K562 (cell line): ENCODE data around the gene FBXO9. TPM values are rescaled to one million over a fixed set of nuclear protein-coding genes. Genes with fewer than 3 reads are reported as not detected.

Experiments
- ATAC-seq: fragments of 200-7000 bp; cut with Tn5 transposase; 3 replicates; pipeline ENCODE4 v1.9.1; 2020; ENCODE audit warnings: moderate library complexity
- BruUV-seq: library from RNA; stranded (reverse); fragments of 400-500 nt; replicated peaks from 2 replicates; lab custom pipeline; 2021; lab: Mats Ljungman, UMichigan
- CTCF ChIA-PET: fragments of 300-600 bp; formaldehyde crosslinking; extraction: SDS; loops from one replicate; lab custom pipeline; 2021; ENCODE audit warnings: low intra/inter-chr PET ratio; lab: Yijun Ruan, JAX
- POLR2A ChIA-PET: fragments of 300-600, 350-650 bp; sonication (Branson Sonifier 250); formaldehyde crosslinking; extraction: SDS; loops from one replicate; lab custom pipeline; 2021; ENCODE audit warnings: antibody characterized with exemption, inconsistent platforms; lab: Yijun Ruan, JAX
- DNase-seq, 4 experiments: peaks; one replicate each; pipeline versions ENCODE4 v3.0.0 to v3.0.0-alpha.2; 2011 to 2018; ENCODE audit warnings: low spot score in 3 of 4, mixed read lengths in 3 of 4; ENCODE audit errors: extremely low read depth in 1 of 4
- FAIRE-seq: peaks from 2 replicates; lab custom pipeline; 2011; peaks lifted over from hg19 to GRCh38; lab: Jason Lieb, UNC
- H2AFZ ChIP-seq: 2 replicates; pipeline ENCODE4 v1.6.0; 2011; ENCODE audit warnings: low read depth, low read length, control low read depth, inconsistent platforms
- H3K27ac ChIP-seq: fragments of 200-600 bp; 3 replicates; pipeline ENCODE4 v1.8.0; 2011; ENCODE audit warnings: low read depth, mild to moderate bottlenecking, control low read depth, inconsistent platforms, low read length, moderate library complexity, mixed read lengths; ENCODE audit errors: extremely low read depth
- H3K27me3 ChIP-seq, 2 experiments: fragments of 300-600 bp in 1 of 2; 2 replicates in 1 of 2; 3 replicates in 1 of 2; pipeline versions ENCODE4 v1.6.0 to v1.8.0; 2011; ENCODE audit warnings: inconsistent platforms in 2 of 2, low read length in 2 of 2, mild to moderate bottlenecking in 1 of 2, mixed read lengths in 1 of 2, moderate library complexity in 1 of 2; ENCODE audit not compliant: control insufficient read depth in 2 of 2, insufficient read depth in 2 of 2
- H3K36me3 ChIP-seq: fragments of 300-600 bp; 3 replicates; pipeline ENCODE4 v1.8.0; 2011; ENCODE audit warnings: mild to moderate bottlenecking, low read length, inconsistent platforms; ENCODE audit not compliant: control insufficient read depth, insufficient read depth
- H3K4me1 ChIP-seq, 2 experiments: fragments of 200-600 bp in 1 of 2; replicated peaks in 1 of 2; 2 replicates in 1 of 2; 3 replicates in 1 of 2; pipeline versions ENCODE4 v1.5.1 to v1.8.0; 2011; ENCODE audit warnings: inconsistent platforms in 2 of 2, low read length in 2 of 2, mild to moderate bottlenecking in 1 of 2, mixed read lengths in 1 of 2, moderate library complexity in 1 of 2; ENCODE audit not compliant: control insufficient read depth in 2 of 2, insufficient read depth in 2 of 2
- H3K4me2 ChIP-seq: 2 replicates; pipeline ENCODE4 v1.6.1; 2011; ENCODE audit warnings: low read length, control low read depth, inconsistent platforms, mixed read lengths; ENCODE audit not compliant: insufficient read depth
- H3K4me3 ChIP-seq: fragments of 200-600 bp; sonication (generic), shearing (Covaris generic); 2 replicates; pipeline ENCODE4 v1.5.1; 2016; ENCODE audit warnings: control low read depth, inconsistent platforms
- H3K79me2 ChIP-seq: fragments of 200-600 bp; 3 replicates; pipeline ENCODE4 v1.8.0; 2011; ENCODE audit warnings: low read length, inconsistent platforms; ENCODE audit not compliant: control insufficient read depth, insufficient read depth
- H3K9ac ChIP-seq, 2 experiments: 2 replicates each; pipeline versions ENCODE4 v1.6.0 to v1.6.1; 2011; ENCODE audit warnings: low read depth in 2 of 2, low read length in 2 of 2, control low read depth in 1 of 2, inconsistent platforms in 1 of 2, mild to moderate bottlenecking in 1 of 2, mixed read lengths in 1 of 2; ENCODE audit not compliant: insufficient read depth in 1 of 2
- H3K9me1 ChIP-seq: one replicate; pipeline ENCODE4 v1.6.0; 2011; ENCODE audit warnings: inconsistent platforms, mild to moderate bottlenecking, low read length, moderate library complexity; ENCODE audit not compliant: control insufficient read depth, insufficient read depth
- H3K9me3 ChIP-seq: replicated peaks from 2 replicates; pipeline ENCODE4 v1.5.1; 2011; ENCODE audit warnings: low read depth, low read length, inconsistent platforms; ENCODE audit not compliant: control insufficient read depth, insufficient read depth
- H4K20me1 ChIP-seq: replicated peaks from 2 replicates; pipeline ENCODE4 v1.6.1; 2011; ENCODE audit warnings: low read length, inconsistent platforms, mixed read lengths; ENCODE audit not compliant: control insufficient read depth, insufficient read depth
- C11orf30 ChIP-seq: fragments of 450-650 bp; IDR thresholded peaks from 2 replicates; pipeline ENCODE4 v1.6.1; 2016; ENCODE audit warnings: low read depth, mild to moderate bottlenecking
- CEBPZ ChIP-seq: fragments of 150-350 bp; IDR thresholded peaks from 2 replicates; pipeline ENCODE4 v1.6.1; 2014; ENCODE audit warnings: low read depth, mild to moderate bottlenecking, low read length, borderline replicate concordance
- CTBP1 ChIP-seq: fragments of 450-650 bp; IDR thresholded peaks from 2 replicates; pipeline ENCODE4 v1.6.1; 2016; ENCODE audit warnings: borderline replicate concordance
- ETV6 ChIP-seq, 3 experiments: fragments of 150-350 bp in 1 of 3; sonication (generic) in 1 of 3; formaldehyde crosslinking in 1 of 3; IDR thresholded peaks; 2 replicates each; pipeline versions ENCODE4 v1.6.1 to v1.8.0; 2014 to 2022; ENCODE audit warnings: borderline replicate concordance in 2 of 3, low read depth in 2 of 3, antibody characterized with exemption in 1 of 3, low read length in 1 of 3, mild to moderate bottlenecking in 1 of 3, missing genetic modification reagents in 1 of 3
- GTF2E2 ChIP-seq: fragments of 200-800 bp; sonication (Bioruptor generic); IDR thresholded peaks from 2 replicates; pipeline ENCODE4 v1.6.1; 2016; ENCODE audit warnings: missing genetic modification characterization, missing compliant biosample characterization
- HDAC8 ChIP-seq: fragments of 450-650 bp; IDR thresholded peaks from 2 replicates; pipeline ENCODE4 v1.6.1; 2016; ENCODE audit warnings: mild to moderate bottlenecking, missing genetic modification characterization, moderate library complexity, missing compliant biosample characterization
- KDM5B ChIP-seq: fragments of 200-600 bp; sonication (generic); IDR thresholded peaks from 2 replicates; pipeline ENCODE4 v1.6.1; 2012; ENCODE audit warnings: low read depth, mild to moderate bottlenecking, moderate library complexity, low read length, control low read depth, inconsistent platforms; ENCODE audit not compliant: insufficient replicate concordance
- KLF13 ChIP-seq: fragments of 450-650 bp; IDR thresholded peaks from 2 replicates; pipeline ENCODE4 v1.6.1; 2016; ENCODE audit warnings: missing genetic modification characterization, low read depth, mild to moderate bottlenecking, missing compliant biosample characterization, moderate library complexity, borderline replicate concordance
- MAFF ChIP-seq: IDR thresholded peaks from 2 replicates; pipeline ENCODE4 v1.6.1; 2012; ENCODE audit warnings: low read length, improper control_type of control experiment
- MAFG ChIP-seq: fragments of 450-650 bp; conservative IDR thresholded peaks from 2 replicates; pipeline ENCODE4 v1.6.1; 2016; ENCODE audit warnings: missing genetic modification characterization, missing compliant biosample characterization
- MAFK ChIP-seq: IDR thresholded peaks from 2 replicates; pipeline ENCODE4 v1.6.1; 2011; ENCODE audit warnings: low read length, improper control_type of control experiment
- MEF2A ChIP-seq: IDR thresholded peaks from 2 replicates; pipeline ENCODE4 v1.6.1; 2011; ENCODE audit warnings: low read depth, mild to moderate bottlenecking, low read length, moderate library complexity; ENCODE audit not compliant: control insufficient read depth
- PTRF ChIP-seq: fragments of 450-650 bp; IDR thresholded peaks from 2 replicates; pipeline ENCODE4 v1.6.1; 2016; ENCODE audit warnings: mild to moderate bottlenecking, missing genetic modification characterization, missing compliant biosample characterization
- SMARCB1 ChIP-seq: IDR thresholded peaks from 2 replicates; pipeline ENCODE4 v1.6.1; 2011; ENCODE audit warnings: improper control_type of control experiment, low read depth; ENCODE audit not compliant: insufficient read length
- SMARCC2 ChIP-seq: fragments of 450-650 bp; IDR thresholded peaks from 2 replicates; pipeline ENCODE4 v1.6.1; 2017; ENCODE audit warnings: antibody characterized with exemption, moderate library complexity, mild to moderate bottlenecking, low read depth
- SNIP1 ChIP-seq: fragments of 450-650 bp; IDR thresholded peaks from 2 replicates; pipeline ENCODE4 v1.7.1; 2017; ENCODE audit warnings: low read depth, mild to moderate bottlenecking
- ZNF140 ChIP-seq: fragments of 250-450 bp; sonication (Bioruptor Pico); IDR thresholded peaks from 2 replicates; pipeline ENCODE4 v1.8.0; 2021; ENCODE audit warnings: moderate library complexity, mild to moderate bottlenecking, inconsistent platforms
- ZNF316 ChIP-seq: fragments of 450-650 bp; IDR thresholded peaks from 2 replicates; pipeline ENCODE4 v1.6.1; 2016
- ZZZ3 ChIP-seq: fragments of 450-650 bp; IDR thresholded peaks from 2 replicates; pipeline ENCODE4 v1.6.1; 2016; ENCODE audit warnings: antibody characterized with exemption, mild to moderate bottlenecking, moderate library complexity
- WGBS: fragments of 100-300 bp; shearing (Covaris generic); methylation state at CpG from one replicate; pipeline ENCODE4 v1.1.6; 2016; ENCODE audit warnings: low coverage, mixed read lengths; ENCODE audit not compliant: insufficient coverage; ENCODE audit errors: missing lambda C conversion rate; 5-methylcytosine and 5-hydroxymethylcytosine counted together
- in situ Hi-C: fragments of 300-500 bp; cut with MboI; formaldehyde crosslinking; loops from 4 replicates; pipeline ENCODE4 v1.15.0; 2018; ENCODE audit warnings: inconsistent platforms, mixed read lengths
- intact Hi-C: fragments of 100-400 bp; cut with micrococcal nuclease; formaldehyde crosslinking; loops from 2 replicates; pipeline ENCODE4 v1.14.2; 2022
- polyA plus RNA-seq, 8 experiments: library from polyadenylated mRNA; depleted of rRNA in 4 of 8; stranded (reverse) in 5 of 8; unstranded in 3 of 8; fragments of >200 nt; fragmentation: Nextera tagmentation in 2 of 8; fragmentation: Illumina TruSeq in 1 of 8; extraction: Ambion mirVana in 2 of 8; extraction: Trizol in 1 of 8; gene quantifications; 2 replicates each; pipeline versions ENCODE4 v1.2.1 to v1.2.3, GENCODE V29; 2011 to 2014; ENCODE audit warnings: inconsistent platforms in 1 of 8, missing spikeins in 1 of 8
- total RNA-seq, 7 experiments: library from RNA; depleted of rRNA in 6 of 7; stranded (reverse); fragments of >200 nt in 6 of 7; fragmentation: Illumina TruSeq in 2 of 7; extraction: Trizol in 2 of 7; gene quantifications; 2 replicates each; pipeline versions ENCODE4 v1.2.1 to v1.2.3, GENCODE V29; 2011 to 2021; ENCODE audit warnings: low replicate concordance in 1 of 7

FBXO9 gene
- total and polyA plus RNA-seq, 9 of the 15 experiments (the other 6 are each of a cell fraction or from before 2014, with no cell fraction given): 10.1 to 85.3 (median 51.4) TPM

- no peak overlapping the region for H3K9ac ChIP-seq
- no peak for TF ChIP-seq GTF2E2 (tag)
- TF ChIP-seq C11orf30: peak; percentile 83
- TF ChIP-seq ZNF140 (CRISPR knock-in tag): no peak
- TF ChIP-seq ETV6 (IDR thresholded peaks at IDR 0.05; ENCODE audit: borderline replicate concordance in 1 of 2, low read depth in 2 of 2, low read length in 1 of 2): no peak
- no peak for TF ChIP-seq ETV6 (CRISPR knock-in tag; IDR thresholded peaks at IDR 0.05; ENCODE audit: borderline replicate concordance)
- TF ChIP-seq ZZZ3: no peak
- TF ChIP-seq CTBP1: no peak
- TF ChIP-seq MAFG: peak; percentile 74
- peak; percentile 71 for TF ChIP-seq MAFK
- TF ChIP-seq MEF2A: no peak
- TF ChIP-seq SMARCC2: no peak
- TF ChIP-seq CEBPZ: no peak
- TF ChIP-seq PTRF (tag): no peak
- no peak for TF ChIP-seq SNIP1
- peak; percentile 94 for TF ChIP-seq ZNF316
- no peak for TF ChIP-seq KDM5B
- TF ChIP-seq SMARCB1: no peak
- no peak for TF ChIP-seq KLF13 (tag)
- peak; percentile 82 for TF ChIP-seq MAFF
- no peak for TF ChIP-seq HDAC8 (tag)
- no peak overlapping the region for H3K4me3 ChIP-seq
- intact Hi-C loops (no loop called here), in situ Hi-C loops (no loop called here)
- no peaks in the 10 kb centered on the region for H4K20me1 ChIP-seq
- no peaks in the 10 kb centered on the region for H3K9me1 ChIP-seq
- H3K27ac ChIP-seq: no peak overlapping the region
- BruUV-seq: no TSS peak
- H3K79me2 ChIP-seq: peaks cover 60% of the 10 kb centered on the region
- no peak overlapping the region for H3K4me2 ChIP-seq
- ChIA-PET POLR2A (no interaction called here), CTCF (no interaction called here)
- peaks cover 52% of the 10 kb centered on the region for H3K36me3 ChIP-seq
- H3K9me3 ChIP-seq: no peaks in the 10 kb centered on the region
- peaks cover 14 to 16% of the 10 kb centered on the region in 2 experiments; a peak in 4 of 5 replicates for H3K4me1 ChIP-seq
- H2AFZ ChIP-seq: no peak overlapping the region
- FAIRE-seq: no peak
- no peak for ATAC-seq
- DNase-seq: no peak
- WGBS: 30% methylated on average over 1 of the region's 1 CpG
- H3K27me3 ChIP-seq: no peaks in the 10 kb centered on the region
These were observed 4.2 kb downstream of the FBXO9 start for GRCh38 chr6:53069427-53069826.
